ENCODE measurements around the gene STXBP4.

The STXBP4 gene

DNA sequence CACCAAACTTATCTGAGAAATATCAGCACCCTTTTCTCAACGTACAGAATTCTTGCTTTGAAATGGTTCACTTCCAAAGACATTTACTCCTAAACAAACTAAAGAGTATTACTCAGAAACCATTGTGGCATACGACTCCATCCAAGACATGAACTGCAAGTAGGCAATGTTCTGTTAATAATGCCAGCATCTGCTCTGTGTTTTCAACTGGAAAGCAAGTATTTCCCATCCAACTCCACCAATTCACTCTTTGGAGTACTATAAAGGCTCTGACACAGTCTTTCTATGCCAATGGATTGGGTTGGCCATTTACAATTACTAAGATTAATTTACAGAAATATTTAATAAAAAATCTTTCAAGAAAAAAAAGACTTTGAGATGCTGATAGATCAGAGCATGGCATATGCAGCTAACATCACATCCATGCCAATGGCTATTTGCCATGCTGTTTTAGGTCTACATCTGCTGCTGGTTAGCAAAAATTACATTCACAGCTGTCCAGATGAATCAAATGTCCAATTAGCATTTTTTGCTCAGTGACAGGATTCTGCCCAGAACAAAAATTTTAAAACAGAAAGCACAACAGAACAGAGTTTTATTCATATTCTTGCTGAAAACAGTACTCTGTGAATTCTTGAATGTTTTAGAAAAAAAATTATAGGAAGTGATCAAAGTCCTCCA is 230.3 kb downstream of the STXBP4 start:
- TF ChIP-seq RARB (CRISPR knock-in tag; IDR thresholded peaks at IDR 0.05) (no peak), ZC3H10 (CRISPR knock-in tag; IDR thresholded peaks at IDR 0.05) (no peak), SNAI2 (CRISPR knock-in tag; IDR thresholded peaks at IDR 0.05) (no peak), TCF4 (CRISPR knock-in tag; IDR thresholded peaks at IDR 0.05; ENCODE audit: borderline replicate concordance) (peak; percentile 77; the same call in 1 of the 2 replicates), ZFP3 (CRISPR knock-in tag; IDR thresholded peaks at IDR 0.05) (no peak), OSR1 (CRISPR knock-in tag; IDR thresholded peaks at IDR 0.05) (no peak), ARNTL (CRISPR knock-in tag; IDR thresholded peaks at IDR 0.05; ENCODE audit: borderline replicate concordance, low read depth) (no peak)
- TF ChIP-seq, protein P1, sequence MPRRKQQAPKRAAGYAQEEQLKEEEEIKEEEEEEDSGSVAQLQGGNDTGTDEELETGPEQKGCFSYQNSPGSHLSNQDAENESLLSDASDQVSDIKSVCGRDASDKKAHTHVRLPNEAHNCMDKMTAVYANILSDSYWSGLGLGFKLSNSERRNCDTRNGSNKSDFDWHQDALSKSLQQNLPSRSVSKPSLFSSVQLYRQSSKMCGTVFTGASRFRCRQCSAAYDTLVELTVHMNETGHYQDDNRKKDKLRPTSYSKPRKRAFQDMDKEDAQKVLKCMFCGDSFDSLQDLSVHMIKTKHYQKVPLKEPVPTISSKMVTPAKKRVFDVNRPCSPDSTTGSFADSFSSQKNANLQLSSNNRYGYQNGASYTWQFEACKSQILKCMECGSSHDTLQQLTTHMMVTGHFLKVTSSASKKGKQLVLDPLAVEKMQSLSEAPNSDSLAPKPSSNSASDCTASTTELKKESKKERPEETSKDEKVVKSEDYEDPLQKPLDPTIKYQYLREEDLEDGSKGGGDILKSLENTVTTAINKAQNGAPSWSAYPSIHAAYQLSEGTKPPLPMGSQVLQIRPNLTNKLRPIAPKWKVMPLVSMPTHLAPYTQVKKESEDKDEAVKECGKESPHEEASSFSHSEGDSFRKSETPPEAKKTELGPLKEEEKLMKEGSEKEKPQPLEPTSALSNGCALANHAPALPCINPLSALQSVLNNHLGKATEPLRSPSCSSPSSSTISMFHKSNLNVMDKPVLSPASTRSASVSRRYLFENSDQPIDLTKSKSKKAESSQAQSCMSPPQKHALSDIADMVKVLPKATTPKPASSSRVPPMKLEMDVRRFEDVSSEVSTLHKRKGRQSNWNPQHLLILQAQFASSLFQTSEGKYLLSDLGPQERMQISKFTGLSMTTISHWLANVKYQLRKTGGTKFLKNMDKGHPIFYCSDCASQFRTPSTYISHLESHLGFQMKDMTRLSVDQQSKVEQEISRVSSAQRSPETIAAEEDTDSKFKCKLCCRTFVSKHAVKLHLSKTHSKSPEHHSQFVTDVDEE (CRISPR knock-in tag; IDR thresholded peaks at IDR 0.05), result peak; percentile 25; the same call in 1 of the 2 replicates
- peak; percentile 79 for ATAC-seq

DNA sequence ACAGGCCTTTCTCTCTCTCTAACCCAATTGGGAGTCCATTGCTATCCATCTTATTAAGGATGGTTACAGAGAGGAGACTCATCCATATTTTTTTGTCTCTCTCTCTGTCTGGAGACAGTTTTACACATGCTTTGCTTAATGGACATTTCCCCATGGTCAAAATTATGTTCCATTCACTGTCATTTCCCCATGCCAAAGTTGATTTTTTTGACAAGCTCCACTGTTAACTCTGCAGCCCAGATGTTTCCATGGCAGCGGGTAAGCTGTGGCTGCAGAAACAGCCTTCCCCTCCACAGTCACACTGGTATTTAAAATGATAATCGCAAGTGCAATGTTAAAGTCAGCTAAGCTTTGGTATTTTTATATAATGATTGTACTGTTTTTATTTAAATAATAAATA is 232.3 kb downstream of the STXBP4 start:
- ATAC-seq, result peak; percentile 66
- TF ChIP-seq TCF4 (CRISPR knock-in tag; IDR thresholded peaks at IDR 0.05; ENCODE audit: borderline replicate concordance), result no peak
- TF ChIP-seq, protein P2, sequence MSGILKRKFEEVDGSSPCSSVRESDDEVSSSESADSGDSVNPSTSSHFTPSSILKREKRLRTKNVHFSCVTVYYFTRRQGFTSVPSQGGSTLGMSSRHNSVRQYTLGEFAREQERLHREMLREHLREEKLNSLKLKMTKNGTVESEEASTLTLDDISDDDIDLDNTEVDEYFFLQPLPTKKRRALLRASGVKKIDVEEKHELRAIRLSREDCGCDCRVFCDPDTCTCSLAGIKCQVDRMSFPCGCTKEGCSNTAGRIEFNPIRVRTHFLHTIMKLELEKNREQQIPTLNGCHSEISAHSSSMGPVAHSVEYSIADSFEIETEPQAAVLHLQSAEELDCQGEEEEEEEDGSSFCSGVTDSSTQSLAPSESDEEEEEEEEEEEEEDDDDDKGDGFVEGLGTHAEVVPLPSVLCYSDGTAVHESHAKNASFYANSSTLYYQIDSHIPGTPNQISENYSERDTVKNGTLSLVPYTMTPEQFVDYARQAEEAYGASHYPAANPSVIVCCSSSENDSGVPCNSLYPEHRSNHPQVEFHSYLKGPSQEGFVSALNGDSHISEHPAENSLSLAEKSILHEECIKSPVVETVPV (CRISPR knock-in tag; IDR thresholded peaks at IDR 0.05), result no peak
- TF ChIP-seq ZNF8 (CRISPR knock-in tag; IDR thresholded peaks at IDR 0.05), result no peak
- no peak for TF ChIP-seq ZFP3 (CRISPR knock-in tag; IDR thresholded peaks at IDR 0.05)
- TF ChIP-seq, protein P3, sequence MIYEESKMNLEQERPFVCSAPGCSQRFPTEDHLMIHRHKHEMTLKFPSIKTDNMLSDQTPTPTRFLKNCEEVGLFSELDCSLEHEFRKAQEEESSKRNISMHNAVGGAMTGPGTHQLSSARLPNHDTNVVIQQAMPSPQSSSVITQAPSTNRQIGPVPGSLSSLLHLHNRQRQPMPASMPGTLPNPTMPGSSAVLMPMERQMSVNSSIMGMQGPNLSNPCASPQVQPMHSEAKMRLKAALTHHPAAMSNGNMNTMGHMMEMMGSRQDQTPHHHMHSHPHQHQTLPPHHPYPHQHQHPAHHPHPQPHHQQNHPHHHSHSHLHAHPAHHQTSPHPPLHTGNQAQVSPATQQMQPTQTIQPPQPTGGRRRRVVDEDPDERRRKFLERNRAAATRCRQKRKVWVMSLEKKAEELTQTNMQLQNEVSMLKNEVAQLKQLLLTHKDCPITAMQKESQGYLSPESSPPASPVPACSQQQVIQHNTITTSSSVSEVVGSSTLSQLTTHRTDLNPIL (CRISPR knock-in tag; IDR thresholded peaks at IDR 0.05; ENCODE audit: low read depth), result no peak
- no peak for TF ChIP-seq SNAI2 (CRISPR knock-in tag; IDR thresholded peaks at IDR 0.05)
- TF ChIP-seq RARB (CRISPR knock-in tag; IDR thresholded peaks at IDR 0.05), result no peak
- TF ChIP-seq, protein P1 (CRISPR knock-in tag; IDR thresholded peaks at IDR 0.05), result no peak
- TF ChIP-seq, protein P4, sequence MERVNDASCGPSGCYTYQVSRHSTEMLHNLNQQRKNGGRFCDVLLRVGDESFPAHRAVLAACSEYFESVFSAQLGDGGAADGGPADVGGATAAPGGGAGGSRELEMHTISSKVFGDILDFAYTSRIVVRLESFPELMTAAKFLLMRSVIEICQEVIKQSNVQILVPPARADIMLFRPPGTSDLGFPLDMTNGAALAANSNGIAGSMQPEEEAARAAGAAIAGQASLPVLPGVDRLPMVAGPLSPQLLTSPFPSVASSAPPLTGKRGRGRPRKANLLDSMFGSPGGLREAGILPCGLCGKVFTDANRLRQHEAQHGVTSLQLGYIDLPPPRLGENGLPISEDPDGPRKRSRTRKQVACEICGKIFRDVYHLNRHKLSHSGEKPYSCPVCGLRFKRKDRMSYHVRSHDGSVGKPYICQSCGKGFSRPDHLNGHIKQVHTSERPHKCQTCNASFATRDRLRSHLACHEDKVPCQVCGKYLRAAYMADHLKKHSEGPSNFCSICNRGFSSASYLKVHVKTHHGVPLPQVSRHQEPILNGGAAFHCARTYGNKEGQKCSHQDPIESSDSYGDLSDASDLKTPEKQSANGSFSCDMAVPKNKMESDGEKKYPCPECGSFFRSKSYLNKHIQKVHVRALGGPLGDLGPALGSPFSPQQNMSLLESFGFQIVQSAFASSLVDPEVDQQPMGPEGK (CRISPR knock-in tag; IDR thresholded peaks at IDR 0.05; ENCODE audit: borderline replicate concordance), result no peak
- no peak for TF ChIP-seq OSR1 (CRISPR knock-in tag; IDR thresholded peaks at IDR 0.05)
- TF ChIP-seq ZNF70 (CRISPR knock-in tag; IDR thresholded peaks at IDR 0.05), result no peak
- no peak for TF ChIP-seq GLIS3 (CRISPR knock-in tag; IDR thresholded peaks at IDR 0.05)

DNA sequence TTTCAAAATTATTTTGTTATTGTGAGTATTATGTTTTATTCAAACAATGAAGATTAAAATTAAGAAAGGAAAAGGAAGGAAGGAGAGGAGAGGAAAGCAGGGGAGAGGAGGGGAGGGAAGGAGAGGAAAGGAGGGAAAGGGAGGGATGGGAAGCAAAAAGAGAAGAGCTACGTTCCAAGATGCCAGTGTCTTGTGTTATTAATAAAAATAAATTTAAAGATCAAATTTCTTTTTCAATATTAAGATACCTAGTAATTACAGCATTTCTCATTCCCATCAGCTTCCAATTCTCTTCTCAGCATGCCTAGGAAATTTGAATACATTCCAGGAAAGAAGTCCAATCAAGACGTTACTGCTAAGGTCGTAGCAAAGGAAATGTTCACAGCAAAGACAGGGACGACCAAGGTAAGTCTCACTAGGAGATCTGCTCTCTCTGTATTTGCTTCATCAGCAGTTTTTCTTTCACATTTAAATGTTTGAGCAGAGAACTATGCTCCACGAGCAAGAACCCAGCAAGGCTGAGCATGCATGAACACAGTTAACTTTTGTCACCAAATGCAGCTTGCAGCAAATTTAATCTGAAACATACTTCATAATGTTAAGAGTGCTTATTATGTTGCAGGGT is 232.9 kb downstream of the STXBP4 start:
- no peak for ATAC-seq
- TF ChIP-seq, protein P5, sequence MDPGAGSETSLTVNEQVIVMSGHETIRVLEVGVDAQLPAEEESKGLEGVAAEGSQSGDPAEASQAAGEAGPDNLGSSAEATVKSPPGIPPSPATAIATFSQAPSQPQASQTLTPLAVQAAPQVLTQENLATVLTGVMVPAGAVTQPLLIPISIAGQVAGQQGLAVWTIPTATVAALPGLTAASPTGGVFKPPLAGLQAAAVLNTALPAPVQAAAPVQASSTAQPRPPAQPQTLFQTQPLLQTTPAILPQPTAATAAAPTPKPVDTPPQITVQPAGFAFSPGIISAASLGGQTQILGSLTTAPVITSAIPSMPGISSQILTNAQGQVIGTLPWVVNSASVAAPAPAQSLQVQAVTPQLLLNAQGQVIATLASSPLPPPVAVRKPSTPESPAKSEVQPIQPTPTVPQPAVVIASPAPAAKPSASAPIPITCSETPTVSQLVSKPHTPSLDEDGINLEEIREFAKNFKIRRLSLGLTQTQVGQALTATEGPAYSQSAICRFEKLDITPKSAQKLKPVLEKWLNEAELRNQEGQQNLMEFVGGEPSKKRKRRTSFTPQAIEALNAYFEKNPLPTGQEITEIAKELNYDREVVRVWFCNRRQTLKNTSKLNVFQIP (CRISPR knock-in tag; IDR thresholded peaks at IDR 0.05; ENCODE audit: borderline replicate concordance, low read depth), result no peak
- TF ChIP-seq CSDC2 (CRISPR knock-in tag; IDR thresholded peaks at IDR 0.05), result no peak
- no peak for TF ChIP-seq ZNF70 (CRISPR knock-in tag; IDR thresholded peaks at IDR 0.05)
- TF ChIP-seq, protein P3 (CRISPR knock-in tag; IDR thresholded peaks at IDR 0.05; ENCODE audit: low read depth), result no peak
- TF ChIP-seq ARNTL (CRISPR knock-in tag; IDR thresholded peaks at IDR 0.05; ENCODE audit: borderline replicate concordance, low read depth), result no peak
- TF ChIP-seq ZNF8 (CRISPR knock-in tag; IDR thresholded peaks at IDR 0.05), result no peak
- no peak for TF ChIP-seq ESRRG (CRISPR knock-in tag; IDR thresholded peaks at IDR 0.05)
- no peak for TF ChIP-seq GLIS3 (CRISPR knock-in tag; IDR thresholded peaks at IDR 0.05)
- TF ChIP-seq, protein P1 (CRISPR knock-in tag; IDR thresholded peaks at IDR 0.05), result no peak
- TF ChIP-seq ZFP3 (CRISPR knock-in tag; IDR thresholded peaks at IDR 0.05), result no peak
